ENCODE results near the gene GSTM3. TPM values are rescaled to one million over a fixed set of nuclear protein-coding genes. Genes with fewer than 3 reads are reported as not detected.

The GSTM3 gene
- total RNA-seq, 5 donors from 2014 or later (not counting 1 experiment from before 2014, with no cell fraction given): 8.4 to 17.1 (median 10.3) TPM

GRCh38 chr1:109733236-109733870, 7.5 kb downstream of the GSTM3 start:
- H3K36me3 ChIP-seq (ENCODE audit: control insufficient read depth in 2 of 2, extremely low read depth in 1 of 2, insufficient read depth in 1 of 2, low read length in 1 of 2): no peaks in the 10 kb centered on the region
- Mint-ChIP-seq H3K4me1 (no peaks in the 10 kb centered on the region), H3K27me3 (peaks cover 6 to 9% of the 10 kb centered on the region in 2 donors), H3K27ac (no peak overlapping the region), H3K9me3 (no peaks in the 10 kb centered on the region), H3K36me3 (peaks cover 4% of the 10 kb centered on the region), H3K4me3 (no peak overlapping the region)
- H3K9me3 ChIP-seq: no peaks in the 10 kb centered on the region
- no peak for DNase-seq
- H3K4me1 ChIP-seq (ENCODE audit: control insufficient read depth in 1 of 2, extremely low read depth in 1 of 2, insufficient read depth in 2 of 2, low read length in 2 of 2): no peaks in the 10 kb centered on the region
- CTCF ChIA-PET: interaction anchor here in 1 of 2 donors (0.7 kb wide), 1 partner anchor 218 kb away, joined by 3 read pairs; no protein-coding TSS in a partner anchor
- 90% methylated on average over 1 of the region's 4 CpGs for WGBS (ENCODE audit: insufficient coverage)
- no peak for ATAC-seq (replicated peaks in 1 of 4)
- H3K4me3 ChIP-seq (ENCODE audit: control insufficient read depth in 1 of 2, extremely low read depth in 1 of 2, low read length in 1 of 2): no peak overlapping the region
- peaks cover 0 to 14% of the 10 kb centered on the region in 2 experiments for H3K27me3 ChIP-seq (replicated peaks in 1 of 2; ENCODE audit: control insufficient read depth in 2 of 2, extremely low read depth in 1 of 2, insufficient read depth in 2 of 2, low read length in 1 of 2)
- POLR2A ChIA-PET: interaction anchor here (0.6 kb wide), 2 partner anchors 16 to 1903 kb away, joined by 3 to 5 read pairs; no protein-coding TSS in a partner anchor
- no peak overlapping the region for H3K27ac ChIP-seq (ENCODE audit: low read length)

- H3K4me1 Mint-ChIP-seq: no peaks in the 10 kb centered on the region
- H3K36me3 ChIP-seq (ENCODE audit: control insufficient read depth in 2 of 2, extremely low read depth in 1 of 2, insufficient read depth in 1 of 2, low read length in 1 of 2): no peaks in the 10 kb centered on the region
These were observed 8.4 kb downstream of the GSTM3 start for GRCh38 chr1:109732390-109732881.

GRCh38 chr1:109730666-109731065, 10.2 kb downstream of the GSTM3 start:
- WGBS (ENCODE audit: insufficient coverage): no CpG with 5 or more reads among the region's 6 CpGs
- Histone ChIP-seq H3K27me3 (replicated peaks in 1 of 2; ENCODE audit: control insufficient read depth in 2 of 2, extremely low read depth in 1 of 2, insufficient read depth in 2 of 2, low read length in 1 of 2) (peaks cover 0 to 14% of the 10 kb centered on the region in 2 experiments), H3K36me3 (ENCODE audit: control insufficient read depth in 2 of 2, extremely low read depth in 1 of 2, insufficient read depth in 1 of 2, low read length in 1 of 2) (no peaks in the 10 kb centered on the region), H3K4me3 (ENCODE audit: control insufficient read depth in 1 of 2, extremely low read depth in 1 of 2, low read length in 1 of 2) (no peak overlapping the region), H3K4me1 (ENCODE audit: control insufficient read depth in 1 of 2, extremely low read depth in 1 of 2, insufficient read depth in 2 of 2, low read length in 2 of 2) (no peaks in the 10 kb centered on the region), H3K27ac (ENCODE audit: low read length) (no peak overlapping the region), H3K9me3 (no peaks in the 10 kb centered on the region)
- Mint-ChIP-seq H3K9me3 (no peaks in the 10 kb centered on the region), H3K27me3 (peaks cover 3 to 12% of the 10 kb centered on the region in 2 donors), H3K27ac (no peak overlapping the region), H3K4me1 (no peaks in the 10 kb centered on the region), H3K36me3 (no peaks in the 10 kb centered on the region), H3K4me3 (no peak overlapping the region)
- CTCF ChIA-PET: no interaction called here
- POLR2A ChIA-PET: no interaction called here
- DNase-seq (no peak), ATAC-seq (replicated peaks in 1 of 4) (no peak)

More at GRCh38 chr1:109732390-109732881, 8.4 kb downstream of the GSTM3 start:
- no peak for ATAC-seq (replicated peaks in 1 of 4)
- Mint-ChIP-seq H3K27me3 (peaks cover 3 to 9% of the 10 kb centered on the region in 2 donors), H3K36me3 (peaks cover 4% of the 10 kb centered on the region), H3K27ac (no peak overlapping the region), H3K4me3 (no peak overlapping the region), H3K9me3 (no peaks in the 10 kb centered on the region)
- Histone ChIP-seq H3K27ac (ENCODE audit: low read length) (no peak overlapping the region), H3K4me1 (ENCODE audit: control insufficient read depth in 1 of 2, extremely low read depth in 1 of 2, insufficient read depth in 2 of 2, low read length in 2 of 2) (no peaks in the 10 kb centered on the region), H3K9me3 (no peaks in the 10 kb centered on the region), H3K27me3 (replicated peaks in 1 of 2; ENCODE audit: control insufficient read depth in 2 of 2, extremely low read depth in 1 of 2, insufficient read depth in 2 of 2, low read length in 1 of 2) (peaks cover 0 to 14% of the 10 kb centered on the region in 2 experiments), H3K4me3 (ENCODE audit: control insufficient read depth in 1 of 2, extremely low read depth in 1 of 2, low read length in 1 of 2) (no peak overlapping the region)
- 75% methylated on average over 1 of the region's 3 CpGs for WGBS (ENCODE audit: insufficient coverage)
- POLR2A ChIA-PET: no interaction called here
- DNase-seq: no peak
- CTCF ChIA-PET: no interaction called here

- no peak for ATAC-seq (replicated peaks in 1 of 4)
- peaks cover 6 to 13% of the 10 kb centered on the region in 2 donors for H3K27me3 Mint-ChIP-seq
- no peak for DNase-seq
- H3K4me1 Mint-ChIP-seq: no peaks in the 10 kb centered on the region
- WGBS (ENCODE audit: insufficient coverage): 78% methylated on average over 3 of the region's 7 CpGs
- Histone ChIP-seq H3K4me1 (ENCODE audit: control insufficient read depth in 1 of 2, extremely low read depth in 1 of 2, insufficient read depth in 2 of 2, low read length in 2 of 2) (no peaks in the 10 kb centered on the region), H3K27ac (ENCODE audit: low read length) (no peak overlapping the region), H3K4me3 (ENCODE audit: control insufficient read depth in 1 of 2, extremely low read depth in 1 of 2, low read length in 1 of 2) (no peak overlapping the region), H3K36me3 (ENCODE audit: control insufficient read depth in 2 of 2, extremely low read depth in 1 of 2, insufficient read depth in 1 of 2, low read length in 1 of 2) (no peaks in the 10 kb centered on the region), H3K9me3 (no peaks in the 10 kb centered on the region), H3K27me3 (replicated peaks in 1 of 2; ENCODE audit: control insufficient read depth in 2 of 2, extremely low read depth in 1 of 2, insufficient read depth in 2 of 2, low read length in 1 of 2) (peaks cover 0 to 14% of the 10 kb centered on the region in 2 experiments)
- H3K36me3 Mint-ChIP-seq: no peaks in the 10 kb centered on the region
- no peak overlapping the region for H3K27ac Mint-ChIP-seq
- no peak overlapping the region for H3K4me3 Mint-ChIP-seq
- ChIA-PET CTCF (no interaction called here), POLR2A (no interaction called here)
- H3K9me3 Mint-ChIP-seq: no peaks in the 10 kb centered on the region
These were observed 12.0 kb downstream of the GSTM3 start for GRCh38 chr1:109728870-109729269.

GRCh38 chr1:109726728-109727373, 14.0 kb downstream of the GSTM3 start:
- no peaks in the 10 kb centered on the region for H3K4me1 ChIP-seq (ENCODE audit: control insufficient read depth in 1 of 2, extremely low read depth in 1 of 2, insufficient read depth in 2 of 2, low read length in 2 of 2)
- no peak for ATAC-seq (replicated peaks in 1 of 4)
- no peak for DNase-seq
- H3K4me3 ChIP-seq (ENCODE audit: control insufficient read depth in 1 of 2, extremely low read depth in 1 of 2, low read length in 1 of 2): no peak overlapping the region
- H3K4me1 Mint-ChIP-seq: no peaks in the 10 kb centered on the region
- no peak overlapping the region for H3K4me3 Mint-ChIP-seq
- H3K27me3 Mint-ChIP-seq: peaks cover 3 to 13% of the 10 kb centered on the region in 2 donors
- 86% methylated on average over 8 of the region's 12 CpGs for WGBS (ENCODE audit: insufficient coverage)
- H3K36me3 ChIP-seq (ENCODE audit: control insufficient read depth in 2 of 2, extremely low read depth in 1 of 2, insufficient read depth in 1 of 2, low read length in 1 of 2): no peaks in the 10 kb centered on the region
- no peaks in the 10 kb centered on the region for H3K9me3 Mint-ChIP-seq
- H3K27ac Mint-ChIP-seq: no peak overlapping the region
- H3K27ac ChIP-seq (ENCODE audit: low read length): no peak overlapping the region
- ChIA-PET CTCF (no interaction called here), POLR2A (interaction anchor here in 1 of 2 donors (0.6 kb wide), 1 partner anchor 192 kb away, joined by 3 read pairs; no protein-coding TSS in a partner anchor)
- H3K27me3 ChIP-seq (replicated peaks in 1 of 2; ENCODE audit: control insufficient read depth in 2 of 2, extremely low read depth in 1 of 2, insufficient read depth in 2 of 2, low read length in 1 of 2): peaks cover 0 to 11% of the 10 kb centered on the region in 2 experiments
- no peaks in the 10 kb centered on the region for H3K36me3 Mint-ChIP-seq
- no peaks in the 10 kb centered on the region for H3K9me3 ChIP-seq

GRCh38 chr1:109726007-109726406, 14.8 kb downstream of the GSTM3 start:
- 25% methylated on average over 1 of the region's 1 CpG for WGBS (ENCODE audit: insufficient coverage)
- Histone ChIP-seq H3K4me1 (ENCODE audit: control insufficient read depth in 1 of 2, extremely low read depth in 1 of 2, insufficient read depth in 2 of 2, low read length in 2 of 2) (no peaks in the 10 kb centered on the region), H3K27ac (ENCODE audit: low read length) (no peak overlapping the region), H3K4me3 (ENCODE audit: control insufficient read depth in 1 of 2, extremely low read depth in 1 of 2, low read length in 1 of 2) (no peak overlapping the region), H3K9me3 (no peaks in the 10 kb centered on the region), H3K36me3 (ENCODE audit: control insufficient read depth in 2 of 2, extremely low read depth in 1 of 2, insufficient read depth in 1 of 2, low read length in 1 of 2) (no peaks in the 10 kb centered on the region), H3K27me3 (replicated peaks in 1 of 2; ENCODE audit: control insufficient read depth in 2 of 2, extremely low read depth in 1 of 2, insufficient read depth in 2 of 2, low read length in 1 of 2) (peaks cover 0 to 5% of the 10 kb centered on the region in 2 experiments)
- Mint-ChIP-seq H3K27me3 (peaks cover 3 to 9% of the 10 kb centered on the region in 2 donors), H3K36me3 (no peaks in the 10 kb centered on the region), H3K9me3 (no peaks in the 10 kb centered on the region), H3K27ac (no peak overlapping the region), H3K4me1 (no peaks in the 10 kb centered on the region), H3K4me3 (no peak overlapping the region)
- ChIA-PET POLR2A (no interaction called here), CTCF (no interaction called here)
- no peak for DNase-seq
- ATAC-seq (replicated peaks in 1 of 4): no peak

All from T-cell (primary cell).